ENCODE data around the gene DPCD. TPM values are rescaled to one million over a fixed set of nuclear protein-coding genes. Genes with fewer than 3 reads are reported as not detected.

The DPCD gene
- total and polyA plus RNA-seq, 10 of the 15 experiments (the other 5 are each of a cell fraction or from before 2014, with no cell fraction given), result 9.7 to 50.9 (median 26.3) TPM

GRCh38 chr10:101607124-101607523 is 19.0 kb downstream of the DPCD start (continued):
- TF ChIP-seq ZNF592 (IDR thresholded peaks at IDR 0.05) (no peak), YBX1 (IDR thresholded peaks at IDR 0.05) (no peak), ETV6 (conservative IDR thresholded peaks at IDR 0.05 in 1 of 2, IDR thresholded peaks at IDR 0.05 in 1 of 2; ENCODE audit: borderline replicate concordance in 1 of 2, low read depth in 1 of 2) (no peak)
- TF ChIP-seq, protein P1, sequence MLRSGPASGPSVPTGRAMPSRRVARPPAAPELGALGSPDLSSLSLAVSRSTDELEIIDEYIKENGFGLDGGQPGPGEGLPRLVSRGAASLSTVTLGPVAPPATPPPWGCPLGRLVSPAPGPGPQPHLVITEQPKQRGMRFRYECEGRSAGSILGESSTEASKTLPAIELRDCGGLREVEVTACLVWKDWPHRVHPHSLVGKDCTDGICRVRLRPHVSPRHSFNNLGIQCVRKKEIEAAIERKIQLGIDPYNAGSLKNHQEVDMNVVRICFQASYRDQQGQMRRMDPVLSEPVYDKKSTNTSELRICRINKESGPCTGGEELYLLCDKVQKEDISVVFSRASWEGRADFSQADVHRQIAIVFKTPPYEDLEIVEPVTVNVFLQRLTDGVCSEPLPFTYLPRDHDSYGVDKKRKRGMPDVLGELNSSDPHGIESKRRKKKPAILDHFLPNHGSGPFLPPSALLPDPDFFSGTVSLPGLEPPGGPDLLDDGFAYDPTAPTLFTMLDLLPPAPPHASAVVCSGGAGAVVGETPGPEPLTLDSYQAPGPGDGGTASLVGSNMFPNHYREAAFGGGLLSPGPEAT (IDR thresholded peaks at IDR 0.05; ENCODE audit: low read depth), result no peak

- CTCF ChIA-PET, result interaction anchor here (1.3 kb wide), 1 partner anchor 172 kb away, joined by 5 read pairs; no protein-coding TSS in a partner anchor
- no peak for TF ChIP-seq SRF (IDR thresholded peaks at IDR 0.05; ENCODE audit: low read depth in 2 of 2, low read length in 2 of 2)
- no peak for TF ChIP-seq NR2C1 (IDR thresholded peaks at IDR 0.05)
- no peak for TF ChIP-seq PML (IDR thresholded peaks at IDR 0.05; ENCODE audit: low read length)
- TF ChIP-seq CBFB (IDR thresholded peaks at IDR 0.05; ENCODE audit: low read depth), result no peak
- TF ChIP-seq, protein P2, sequence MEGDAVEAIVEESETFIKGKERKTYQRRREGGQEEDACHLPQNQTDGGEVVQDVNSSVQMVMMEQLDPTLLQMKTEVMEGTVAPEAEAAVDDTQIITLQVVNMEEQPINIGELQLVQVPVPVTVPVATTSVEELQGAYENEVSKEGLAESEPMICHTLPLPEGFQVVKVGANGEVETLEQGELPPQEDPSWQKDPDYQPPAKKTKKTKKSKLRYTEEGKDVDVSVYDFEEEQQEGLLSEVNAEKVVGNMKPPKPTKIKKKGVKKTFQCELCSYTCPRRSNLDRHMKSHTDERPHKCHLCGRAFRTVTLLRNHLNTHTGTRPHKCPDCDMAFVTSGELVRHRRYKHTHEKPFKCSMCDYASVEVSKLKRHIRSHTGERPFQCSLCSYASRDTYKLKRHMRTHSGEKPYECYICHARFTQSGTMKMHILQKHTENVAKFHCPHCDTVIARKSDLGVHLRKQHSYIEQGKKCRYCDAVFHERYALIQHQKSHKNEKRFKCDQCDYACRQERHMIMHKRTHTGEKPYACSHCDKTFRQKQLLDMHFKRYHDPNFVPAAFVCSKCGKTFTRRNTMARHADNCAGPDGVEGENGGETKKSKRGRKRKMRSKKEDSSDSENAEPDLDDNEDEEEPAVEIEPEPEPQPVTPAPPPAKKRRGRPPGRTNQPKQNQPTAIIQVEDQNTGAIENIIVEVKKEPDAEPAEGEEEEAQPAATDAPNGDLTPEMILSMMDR (IDR thresholded peaks at IDR 0.05 in 2 of 3, conservative IDR thresholded peaks at IDR 0.05 in 1 of 3; ENCODE audit: control insufficient read depth in 2 of 3, extremely low read depth in 1 of 3, insufficient read depth in 1 of 3, low read depth in 3 of 3, low read length in 3 of 3), result no peak
- no peak for TF ChIP-seq JUND (IDR thresholded peaks at IDR 0.05; ENCODE audit: low read depth, low read length)
- TF ChIP-seq SMC3 (IDR thresholded peaks at IDR 0.05; ENCODE audit: borderline replicate concordance, low read length), result no peak
- TF ChIP-seq ATF7 (IDR thresholded peaks at IDR 0.05; ENCODE audit: low read depth), result no peak
- no peak for TF ChIP-seq RELA (IDR thresholded peaks at IDR 0.05; ENCODE audit: borderline replicate concordance, partially characterized antibody)
- no peak for TF ChIP-seq TAF1 (IDR thresholded peaks at IDR 0.05; ENCODE audit: borderline replicate concordance, low read depth, low read length)
- TF ChIP-seq ATF3 (IDR thresholded peaks at IDR 0.05; ENCODE audit: borderline replicate concordance, extremely low read depth, low read depth, low read length), result no peak
- TF ChIP-seq RUNX3 (IDR thresholded peaks at IDR 0.05; ENCODE audit: low read length), result no peak
These were observed 21.4 kb downstream of the DPCD start for GRCh38 chr10:101609481-101609880.

More at GRCh38 chr10:101609481-101609880, 21.4 kb downstream of the DPCD start:
- Histone ChIP-seq H2AFZ (ENCODE audit: control insufficient read depth, low read depth, low read length) (no peak overlapping the region), H3K4me2 (ENCODE audit: control insufficient read depth, insufficient read depth) (no peak overlapping the region), H3K27ac (ENCODE audit: control insufficient read depth, insufficient read depth) (no peak overlapping the region), H3K9me3 (replicated peaks; ENCODE audit: control insufficient read depth, insufficient read depth, low read length) (no peaks in the 10 kb centered on the region), H4K20me1 (ENCODE audit: control insufficient read depth, insufficient read depth) (no peaks in the 10 kb centered on the region), H3K36me3 (ENCODE audit: control insufficient read depth in 2 of 2, insufficient read depth in 2 of 2, low read length in 1 of 2) (peaks cover 6 to 9% of the 10 kb centered on the region in 2 experiments; a peak in 3 of 4 replicates), H3K4me1 (ENCODE audit: control insufficient read depth, insufficient read depth, low read length) (no peaks in the 10 kb centered on the region), H3K9ac (ENCODE audit: control insufficient read depth, insufficient read depth, low read length) (no peak overlapping the region), H3K79me2 (ENCODE audit: control insufficient read depth, insufficient read depth, low read length) (no peaks in the 10 kb centered on the region), H3K4me3 (no peak overlapping the region), H3K27me3 (replicated peaks in 1 of 2; ENCODE audit: control insufficient read depth in 2 of 2, insufficient read depth in 2 of 2, low read length in 1 of 2) (no peaks in the 10 kb centered on the region)
- intact Hi-C loops (cut with micrococcal nuclease; ENCODE audit: unreplicated experiment), result no loop called here
- in situ Hi-C loops (cut with MboI), result loop anchor here (5.0 kb wide), 1 partner anchor 173 kb away; the partner anchor contains the start of gene NPM3
- no peak for FAIRE-seq
- DNase-seq (ENCODE audit: low read depth, low spot score), result no peak
- POLR2A ChIA-PET, result no interaction called here
- SMC1A ChIA-PET (ENCODE audit: uncharacterized antibody, unreplicated experiment), result no interaction called here
- no TSS peak for BruUV-seq (replicated peaks)
- RAD21 ChIA-PET (ENCODE audit: unreplicated experiment), result no interaction called here
- ATAC-seq, result no peak
- WGBS (ENCODE audit: insufficient coverage, insufficient replicate concordance, low lambda C conversion rate, missing lambda C conversion rate), result 85% methylated on average over 4 of the region's 4 CpGs

Measured in GM12878 (cell line).